Psoas muscle (tissue), 8 donors: ENCODE measurements around the gene SREBF1. TPM values are rescaled to one million over a fixed set of nuclear protein-coding genes. Genes with fewer than 3 reads are reported as not detected.
A peak's percentile ranks its signal among the peaks of the same experiment; 100 is the strongest.

ENCODE experiments used
- ATAC-seq, 4 donors: fragments of 200-7000 bp; cut with Tn5 transposase; one replicate each; pipeline ENCODE4 v1.9.1; 2020; ENCODE audit warnings: moderate library complexity in 3 of 4, mild to moderate bottlenecking in 2 of 4
- DNase-seq, 2 donors: peaks; one replicate each; pipeline ENCODE4 v3.0.0-alpha.2; 2020
- H3K27ac ChIP-seq: fragments of 200-600 bp; one replicate; pipeline ENCODE4 v1.8.0; 2022
- H3K27me3 ChIP-seq, 3 donors: fragments of 200-600 bp in 1 of 3; one replicate each; pipeline versions ENCODE4 v1.6.1 to v1.8.0; 2013 to 2022; ENCODE audit warnings: low read length in 2 of 3, mild to moderate bottlenecking in 2 of 3, moderate library complexity in 1 of 3; ENCODE audit not compliant: insufficient read depth in 3 of 3
- H3K36me3 ChIP-seq, 2 donors: fragments of 200-600 bp in 1 of 2; one replicate each; pipeline versions ENCODE4 v1.6.1 to v1.8.0; 2013 to 2022; ENCODE audit warnings: low read depth in 1 of 2, mild to moderate bottlenecking in 1 of 2, moderate library complexity in 1 of 2; ENCODE audit not compliant: insufficient read depth in 1 of 2
- H3K4me1 ChIP-seq: fragments of 200-600 bp; one replicate; pipeline ENCODE4 v1.8.0; 2022
- H3K4me3 ChIP-seq: fragments of 200-600 bp; one replicate; pipeline ENCODE4 v1.8.0; 2022; ENCODE audit warnings: mild to moderate bottlenecking
- H3K9me3 ChIP-seq: fragments of 200-600 bp; one replicate; pipeline ENCODE4 v1.8.0; 2022
- WGBS, 3 donors: extraction: QIAGEN DNeasy Blood & Tissue Kit; methylation state at CpG; one replicate each; pipeline versions ENCODE4 v1.1.6 to v1.1.7; 2013; 5-methylcytosine and 5-hydroxymethylcytosine counted together
- intact Hi-C, 2 donors: fragments of 100-400 bp; cut with DNase I; formaldehyde crosslinking; loops; one replicate each; pipeline versions ENCODE4 v1.11.0 to v1.14.2; 2022
- polyA plus RNA-seq, 3 donors: library from polyadenylated mRNA; stranded (reverse); fragments of 200-250 nt; gene quantifications; one replicate each; pipeline ENCODE4 v1.2.3, GENCODE V29; 2013
- total RNA-seq, 4 donors: library from RNA; stranded (reverse); fragmentation: NEBNext Ultra II Directional in 2 of 4; extraction: Animal tissue kit (Norgen Biotek cat#: 25700) in 2 of 4; gene quantifications; one replicate each; pipeline versions ENCODE4 v1.2.1 to v1.2.4, GENCODE V29; 2021 to 2023
- TF ChIP-seq, protein P1 (sequence below): fragments of 200-600 bp; IDR thresholded peaks from one replicate; pipeline ENCODE4 v1.8.0; 2022; ENCODE audit warnings: antibody characterized with exemption
- donor health status: healthy with polysubstance abuse.
- donor health status: DM: no; HTN: no; CAD: no; lungs with moderate emphysema.
- donor health status: Bipolar disorder and iron deficiency.
- donor health status: healthy.
- donor health status: DM: yes; HTN: yes; CAD: no.
- donor health status: DM: no; HTN: no; CAD: no.
- donor health status: DM: no; HTN: no; CAD: no.
- donor health status: DM: yes; HTN: yes; CAD: no.

The SREBF1 gene
- total and polyA plus RNA-seq, 7 donors: 6.2 to 43.0 (median 19.2) TPM

DNA sequence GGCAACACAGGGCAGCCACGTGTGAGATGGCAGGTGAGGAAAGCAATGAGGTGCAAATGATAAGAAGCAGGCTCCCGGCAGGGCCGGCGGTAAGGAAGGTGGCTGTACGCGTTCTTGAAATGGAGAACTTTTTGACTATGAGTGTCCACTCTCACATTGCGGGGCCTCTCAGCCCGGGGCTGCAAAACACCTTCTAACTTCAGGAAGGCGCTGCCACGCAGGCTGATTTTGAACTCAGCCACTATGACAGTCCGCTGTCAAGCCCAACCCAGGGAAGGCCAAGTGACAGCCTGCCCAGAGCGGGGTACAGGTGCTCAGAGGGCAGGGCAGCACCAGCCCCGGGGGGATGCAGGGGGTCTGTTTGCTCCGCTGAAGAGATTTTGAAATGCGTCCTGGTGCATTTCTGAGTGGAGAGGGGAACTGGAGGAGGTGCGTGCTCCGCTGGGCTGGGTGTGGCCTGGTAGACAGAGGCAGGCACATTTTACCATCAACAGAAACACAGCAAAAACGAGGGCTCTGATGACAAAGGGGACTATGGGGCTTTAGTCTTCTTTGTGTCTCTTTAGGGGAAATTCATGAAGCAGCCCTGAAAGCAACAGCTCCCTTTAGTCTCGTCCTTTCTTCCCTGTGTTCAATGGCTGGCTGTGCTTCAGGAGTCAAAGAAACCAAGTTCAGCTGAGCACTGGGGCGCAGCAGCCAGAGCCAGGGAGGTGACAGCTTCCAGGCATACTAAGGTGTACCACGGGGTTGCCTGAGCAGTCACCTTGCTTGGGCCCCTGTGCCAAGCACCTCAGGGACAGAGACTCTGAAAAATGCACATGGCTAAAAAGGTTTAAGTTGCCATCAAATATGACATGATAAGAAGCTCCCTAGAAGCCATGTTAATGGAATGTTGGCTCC lies 14.6 kb upstream of the SREBF1 start:
- peaks cover 26% of the 10 kb centered on the region for H3K4me1 ChIP-seq
- WGBS, 3 donors: 84 to 89% (median 87%) methylated on average over 21 of the region's 21 CpGs
- DNase-seq (no peak), ATAC-seq (no peak)
- H3K9me3 ChIP-seq: no peaks in the 10 kb centered on the region
- peaks cover 0 to 21% of the 10 kb centered on the region in 2 donors for H3K36me3 ChIP-seq
- H3K27me3 ChIP-seq: no peaks in the 10 kb centered on the region
- H3K4me3 ChIP-seq: no peak overlapping the region
- TF ChIP-seq, protein P1, sequence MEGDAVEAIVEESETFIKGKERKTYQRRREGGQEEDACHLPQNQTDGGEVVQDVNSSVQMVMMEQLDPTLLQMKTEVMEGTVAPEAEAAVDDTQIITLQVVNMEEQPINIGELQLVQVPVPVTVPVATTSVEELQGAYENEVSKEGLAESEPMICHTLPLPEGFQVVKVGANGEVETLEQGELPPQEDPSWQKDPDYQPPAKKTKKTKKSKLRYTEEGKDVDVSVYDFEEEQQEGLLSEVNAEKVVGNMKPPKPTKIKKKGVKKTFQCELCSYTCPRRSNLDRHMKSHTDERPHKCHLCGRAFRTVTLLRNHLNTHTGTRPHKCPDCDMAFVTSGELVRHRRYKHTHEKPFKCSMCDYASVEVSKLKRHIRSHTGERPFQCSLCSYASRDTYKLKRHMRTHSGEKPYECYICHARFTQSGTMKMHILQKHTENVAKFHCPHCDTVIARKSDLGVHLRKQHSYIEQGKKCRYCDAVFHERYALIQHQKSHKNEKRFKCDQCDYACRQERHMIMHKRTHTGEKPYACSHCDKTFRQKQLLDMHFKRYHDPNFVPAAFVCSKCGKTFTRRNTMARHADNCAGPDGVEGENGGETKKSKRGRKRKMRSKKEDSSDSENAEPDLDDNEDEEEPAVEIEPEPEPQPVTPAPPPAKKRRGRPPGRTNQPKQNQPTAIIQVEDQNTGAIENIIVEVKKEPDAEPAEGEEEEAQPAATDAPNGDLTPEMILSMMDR: no peak
- intact Hi-C loops: no loop called here
- peak overlapping the region; percentile 80 for H3K27ac ChIP-seq

DNA sequence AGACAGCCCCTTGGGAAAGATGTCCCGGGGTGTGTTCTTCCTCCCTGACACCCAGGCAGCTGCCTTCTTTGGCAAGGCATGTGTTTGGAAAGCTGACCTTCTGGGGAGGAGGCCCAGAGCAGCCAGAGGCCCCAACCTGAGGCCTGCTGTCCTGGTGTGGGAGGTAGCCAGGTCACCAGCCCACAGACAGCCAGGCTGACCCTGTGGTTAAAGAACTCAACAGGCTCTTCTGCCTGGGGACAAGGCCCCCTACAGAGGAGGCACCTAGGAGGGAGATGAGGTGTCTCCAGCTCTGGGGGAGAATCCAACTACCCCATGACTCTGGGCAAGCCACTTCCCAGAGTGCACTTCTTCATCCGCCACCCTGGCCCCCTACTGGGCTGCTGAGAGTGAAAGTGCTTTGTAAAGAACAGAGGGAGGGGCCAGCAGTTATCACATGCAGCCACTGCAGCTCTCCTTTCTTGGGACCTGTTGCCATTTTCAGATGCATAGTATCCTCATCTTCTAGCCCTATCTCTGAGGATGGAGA lies 13.1 kb upstream of the SREBF1 start:
- no peaks in the 10 kb centered on the region for H3K9me3 ChIP-seq
- H3K4me3 ChIP-seq: no peak overlapping the region
- H3K4me1 ChIP-seq: peaks cover 26% of the 10 kb centered on the region
- intact Hi-C loops: no loop called here
- H3K36me3 ChIP-seq: peaks cover 0 to 22% of the 10 kb centered on the region in 2 donors
- DNase-seq (peak; percentile 59 to 73), ATAC-seq (peak; percentile 57 to 78 (median 73))
- WGBS, 3 donors: 23 to 31% (median 26%) methylated on average over 2 of the region's 2 CpGs
- no peaks in the 10 kb centered on the region for H3K27me3 ChIP-seq
- H3K27ac ChIP-seq: peak overlapping the region; percentile 80
- TF ChIP-seq, protein P1: peak; percentile 25

DNA sequence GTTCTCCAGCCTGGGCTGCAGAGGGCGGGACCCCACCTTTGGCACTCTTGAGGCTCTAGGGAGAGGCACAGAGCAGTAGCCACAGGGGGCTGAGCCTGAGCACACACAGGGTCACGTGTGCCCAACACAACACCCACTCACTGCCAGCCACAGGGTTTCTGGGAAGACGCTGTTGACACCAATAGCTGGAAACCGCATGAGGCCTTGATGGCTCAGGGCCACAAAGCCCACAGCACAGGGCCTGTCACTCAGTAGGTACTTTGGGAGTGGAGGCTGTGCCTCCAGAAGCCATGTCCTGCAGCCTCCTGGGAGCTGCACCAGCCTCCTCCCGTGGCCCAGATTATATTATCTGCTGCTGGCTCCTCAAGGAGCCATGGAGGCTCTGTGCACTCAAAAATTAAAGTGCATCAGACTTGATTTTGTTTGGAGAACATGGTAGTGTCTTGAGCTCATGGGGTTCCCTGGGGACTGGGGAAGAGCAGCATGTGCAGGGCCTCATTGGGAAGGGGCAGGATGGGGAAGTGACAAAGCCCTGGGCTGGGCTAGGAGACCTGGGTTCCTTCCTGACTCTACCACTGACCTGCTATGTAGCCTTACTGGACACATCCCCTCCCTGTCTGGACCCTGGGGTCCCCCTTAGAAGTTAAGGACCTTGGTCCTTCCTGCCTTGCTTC lies 12.5 kb upstream of the SREBF1 start:
- ATAC-seq (peak; percentile 65 to 83 (median 78)), DNase-seq (peak; percentile 79 to 82)
- Histone ChIP-seq H3K4me1 (peaks cover 26% of the 10 kb centered on the region), H3K36me3 (peaks cover 0 to 22% of the 10 kb centered on the region in 2 donors), H3K27me3 (no peaks in the 10 kb centered on the region), H3K4me3 (no peak overlapping the region), H3K27ac (peak overlapping the region; percentile 80), H3K9me3 (no peaks in the 10 kb centered on the region)
- intact Hi-C loops: no loop called here
- WGBS, 3 donors: 26 to 32% (median 30%) methylated on average over 5 of the region's 5 CpGs
- TF ChIP-seq, protein P1: no peak

DNA sequence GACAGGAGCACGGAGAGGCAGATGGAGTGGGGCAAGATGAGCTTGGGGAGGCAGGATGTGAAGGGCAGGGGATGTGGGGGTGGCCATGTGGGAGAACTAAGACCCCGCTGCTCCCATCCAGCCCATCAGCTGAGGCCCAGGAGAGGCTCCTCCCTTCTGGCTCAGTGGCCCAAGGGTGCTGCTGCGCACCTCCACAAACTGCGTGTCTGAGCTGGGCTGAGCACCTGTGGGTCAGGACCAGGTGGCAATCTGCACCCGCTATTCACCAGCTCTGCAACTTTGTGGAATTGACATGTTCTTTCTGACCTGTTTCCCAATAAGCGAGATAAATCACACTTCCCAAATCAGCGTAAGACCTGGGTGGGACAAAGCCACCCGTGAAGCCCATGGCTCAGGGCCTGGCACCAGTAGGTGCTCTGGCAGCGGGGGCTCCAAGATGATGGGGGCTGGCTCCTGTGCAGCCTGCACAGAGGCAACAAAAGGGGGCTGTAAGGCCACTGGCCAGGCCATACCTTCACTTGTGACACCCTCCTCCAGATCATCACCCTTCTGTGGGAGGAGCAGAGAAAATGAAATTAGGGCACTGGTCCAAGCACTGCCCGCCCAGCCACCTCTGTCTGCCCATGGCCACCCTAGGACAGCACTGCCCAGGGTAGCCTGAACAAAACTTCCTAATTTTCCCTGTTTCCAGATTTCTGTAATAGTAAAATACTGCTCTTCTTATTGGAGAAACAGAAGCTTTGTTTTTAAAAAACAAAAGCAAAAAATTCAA lies 11.7 kb upstream of the SREBF1 start:
- ATAC-seq (no peak), DNase-seq (no peak)
- Histone ChIP-seq H3K27me3 (no peaks in the 10 kb centered on the region), H3K36me3 (peaks cover 0 to 20% of the 10 kb centered on the region in 2 donors), H3K27ac (peak overlapping the region; percentile 80), H3K4me3 (no peak overlapping the region), H3K4me1 (peaks cover 26% of the 10 kb centered on the region), H3K9me3 (no peaks in the 10 kb centered on the region)
- TF ChIP-seq, protein P1: no peak
- intact Hi-C loops: no loop called here
- WGBS, 3 donors: 84 to 94% (median 84%) methylated on average over 10 of the region's 10 CpGs
